CD8-positive, alpha-beta memory T cell (primary cell): ENCODE results near the gene TTC38. TPM values are rescaled to one million over a fixed set of nuclear protein-coding genes. Genes with fewer than 3 reads are reported as not detected.
A peak's percentile ranks its signal among the peaks of the same experiment; 100 is the strongest.

ENCODE experiments used
- CTCF ChIA-PET: fragments of 350-600 bp; sonication (Branson Sonifier 250); formaldehyde crosslinking; loops from one replicate; lab custom pipeline; 2021; ENCODE audit warnings: antibody characterized with exemption; lab: Charles Lee
- POLR2A ChIA-PET: fragments of 350-600 bp; sonication (Branson Sonifier 250); formaldehyde crosslinking; loops from one replicate; lab custom pipeline; 2021; ENCODE audit warnings: antibody characterized with exemption; lab: Charles Lee
- DNase-seq, 5 donors: peaks; one replicate each; pipeline versions ENCODE4 v3.0.0 to v3.0.0-alpha.2; 2020 to 2022; ENCODE audit warnings: mixed read lengths in 1 of 5
- H3K27ac ChIP-seq: one replicate; pipeline ENCODE4 v1.7.0; 2013; ENCODE audit warnings: low read depth, mild to moderate bottlenecking, low read length, moderate library complexity
- H3K27me3 ChIP-seq: 2 replicates; pipeline ENCODE4 v1.7.0; 2013; ENCODE audit warnings: low read length, mild to moderate bottlenecking; ENCODE audit not compliant: insufficient read depth, poor library complexity, severe bottlenecking
- H3K36me3 ChIP-seq: 2 replicates; pipeline ENCODE4 v1.7.0; 2013; ENCODE audit warnings: mild to moderate bottlenecking, low read length, moderate library complexity; ENCODE audit not compliant: insufficient read depth
- H3K4me1 ChIP-seq: 2 replicates; pipeline ENCODE4 v1.7.0; 2013; ENCODE audit warnings: mild to moderate bottlenecking, low read length, moderate library complexity; ENCODE audit not compliant: insufficient read depth
- H3K4me3 ChIP-seq: 2 replicates; pipeline ENCODE4 v1.7.0; 2013; ENCODE audit warnings: mild to moderate bottlenecking, low read length
- H3K9me3 ChIP-seq: 2 replicates; pipeline ENCODE4 v1.7.0; 2013; ENCODE audit warnings: mild to moderate bottlenecking, low read length
- H3K27ac Mint-ChIP-seq, 8 donors: one replicate each; pipeline ENCODE4 v1.8.0; 2020 to 2021; ENCODE audit warnings: mixed read lengths in 8 of 8, mild to moderate bottlenecking in 6 of 8, inconsistent platforms in 3 of 8, moderate library complexity in 3 of 8
- H3K27me3 Mint-ChIP-seq, 2 donors: one replicate each; pipeline ENCODE4 v1.8.0; 2020 to 2021; ENCODE audit warnings: mixed read lengths in 2 of 2, mild to moderate bottlenecking in 1 of 2, moderate library complexity in 1 of 2
- H3K36me3 Mint-ChIP-seq, 3 donors: one replicate each; pipeline ENCODE4 v1.8.0; 2020 to 2021; ENCODE audit warnings: mixed read lengths in 3 of 3, inconsistent platforms in 1 of 3, mild to moderate bottlenecking in 1 of 3
- H3K4me1 Mint-ChIP-seq, 3 donors: one replicate each; pipeline ENCODE4 v1.8.0; 2020 to 2021; ENCODE audit warnings: mixed read lengths in 3 of 3, inconsistent platforms in 1 of 3, mild to moderate bottlenecking in 1 of 3
- H3K4me3 Mint-ChIP-seq, 7 donors: one replicate each; pipeline ENCODE4 v1.8.0; 2020 to 2021; ENCODE audit warnings: mixed read lengths in 7 of 7, mild to moderate bottlenecking in 6 of 7, moderate library complexity in 4 of 7, inconsistent platforms in 2 of 7
- H3K9me3 Mint-ChIP-seq, 5 donors: one replicate each; pipeline ENCODE4 v1.8.0; 2020 to 2022; ENCODE audit warnings: mixed read lengths in 5 of 5, mild to moderate bottlenecking in 3 of 5, moderate library complexity in 2 of 5, inconsistent platforms in 1 of 5
- polyA plus RNA-seq: library from polyadenylated mRNA; unstranded; fragments of 300-500 nt; fragmentation: Illumina TruSeq; gene quantifications from one replicate; pipeline ENCODE4 v1.2.3, GENCODE V29; 2021
- total RNA-seq, 2 experiments: library from RNA; stranded (reverse); gene quantifications; one replicate each; pipeline ENCODE4 v1.2.3, GENCODE V29; 2021

Gene TTC38
- total and polyA plus RNA-seq, 3 experiments from 2014 or later, result 15.6 to 20.0 (median 17.4) TPM

DNA sequence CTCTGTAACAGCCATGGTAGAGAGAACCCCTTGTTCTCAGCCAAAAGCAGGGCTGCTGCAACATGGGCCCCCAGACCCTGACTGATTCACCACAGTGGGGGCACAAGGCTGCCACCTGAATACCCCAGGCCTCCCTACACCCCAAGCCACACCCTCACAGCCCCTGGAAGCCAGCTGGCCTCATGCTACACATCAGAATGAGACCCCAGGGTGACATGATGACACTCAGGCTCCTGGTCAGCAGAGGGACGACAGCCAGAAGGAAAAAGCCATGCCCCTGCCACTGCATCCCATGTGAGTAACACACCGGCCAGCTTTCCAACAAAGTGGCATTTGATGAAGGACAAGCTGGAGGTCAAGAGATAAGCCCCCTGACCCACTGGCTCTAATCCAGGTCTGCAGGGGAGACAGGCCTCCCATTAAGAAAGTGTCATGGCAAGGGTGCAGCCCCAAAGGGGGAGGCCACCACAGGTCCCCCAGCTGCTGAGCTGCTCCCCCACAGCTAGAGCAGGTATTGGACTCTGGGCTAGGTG lies 20.3 kb upstream of the TTC38 start:
- POLR2A ChIA-PET, result no interaction called here

DNA sequence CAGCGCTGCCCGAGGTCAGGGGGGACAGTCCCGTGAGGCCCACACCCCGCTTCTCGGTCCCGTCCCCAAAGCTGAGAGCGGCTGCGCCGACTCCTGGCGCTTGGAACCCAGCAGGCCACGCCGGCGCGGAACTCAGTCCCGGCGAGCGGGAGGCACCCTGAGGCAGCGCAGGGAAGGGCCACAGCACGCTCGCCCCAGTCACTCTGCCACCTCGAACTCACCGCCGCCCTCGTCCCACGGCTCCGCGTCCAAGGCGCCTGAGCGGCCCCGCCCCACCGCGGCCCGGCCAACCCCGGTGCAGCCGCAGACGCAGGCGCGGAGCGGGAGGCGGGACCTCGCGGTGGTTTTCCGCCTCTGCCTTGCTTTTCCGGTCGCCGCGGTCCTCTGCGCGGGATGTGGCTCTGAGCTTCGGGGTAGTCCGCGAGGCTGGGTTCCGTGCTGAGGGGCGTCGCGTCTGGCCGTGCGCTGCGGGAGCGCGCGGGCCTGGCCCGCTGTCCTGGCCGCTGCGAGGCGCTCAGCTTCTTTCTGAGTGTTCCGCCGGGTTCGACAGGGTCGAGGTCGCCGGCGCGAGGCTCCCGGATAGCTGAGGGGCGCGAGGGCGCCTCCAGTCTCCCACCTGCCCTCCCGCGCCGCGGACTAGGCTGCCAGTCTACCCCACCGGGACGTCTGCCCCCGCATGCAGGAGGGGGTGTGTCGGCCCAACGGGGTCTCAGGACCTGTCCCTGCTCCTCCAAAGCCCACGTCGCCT lies 17.6 kb upstream of the TTC38 start, which contains the start of gene CDPF1:
Gene CDPF1, minus strand, starts transcription at position 259 of the 748 bp plus-strand sequence. CDS start 2,009 bp downstream, outside the sequence.
- Mint-ChIP-seq H3K27ac (peak within 1 kb of the TSS; percentile 53 to 92 (median 80)), H3K36me3 (peaks cover 0 to 10% (median 0%) of the 10 kb centered on the region in 3 donors), H3K4me1 (peaks cover 22 to 39% (median 24%) of the 10 kb centered on the region in 3 donors), H3K9me3 (no peaks in the 10 kb centered on the region), H3K4me3 (peak within 1 kb of the TSS; percentile 76 to 89 (median 83)), H3K27me3 (no peaks in the 10 kb centered on the region)
- H3K4me3 ChIP-seq, result peak within 1 kb of the TSS; percentile 66
- peak; percentile 84 to 90 (median 88) for DNase-seq
- H3K4me1 ChIP-seq, result peaks cover 17% of the 10 kb centered on the region
- POLR2A ChIA-PET, result interaction anchor here (0.8 to 1.9 kb wide), 8 partner anchors 13 to 232 kb away, joined by 3 to 12 read pairs (median 4); partner anchors contain the start of genes GTSE1, PKDREJ and TTC38
- CTCF ChIA-PET, result interaction anchor here (0.7 to 3.1 kb wide), 6 partner anchors 9 to 128 kb away, joined by 3 to 12 read pairs (median 4); partner anchors contain the start of genes GTSE1, PKDREJ and TTC38
- H3K27ac ChIP-seq, result peak within 1 kb of the TSS; percentile 67
- no peaks in the 10 kb centered on the region for H3K9me3 ChIP-seq
- no peaks in the 10 kb centered on the region for H3K36me3 ChIP-seq
- no peaks in the 10 kb centered on the region for H3K27me3 ChIP-seq

More for the DNA sequence above, 20.3 kb upstream of the TTC38 start:
- no peaks in the 10 kb centered on the region for H3K9me3 Mint-ChIP-seq
- H3K36me3 Mint-ChIP-seq, result peaks cover 0 to 30% (median 3%) of the 10 kb centered on the region in 3 donors
- CTCF ChIA-PET, result interaction anchor here (1.7 to 3.1 kb wide), 3 partner anchors 49 to 125 kb away, joined by 4 to 9 read pairs (median 4); partner anchors contain the start of gene GTSE1
- H3K36me3 ChIP-seq, result no peaks in the 10 kb centered on the region
- H3K4me1 Mint-ChIP-seq, result peaks cover 19 to 33% (median 24%) of the 10 kb centered on the region in 3 donors
- no peaks in the 10 kb centered on the region for H3K27me3 Mint-ChIP-seq
- no peak overlapping the region for H3K4me3 ChIP-seq
- H3K27me3 ChIP-seq, result no peaks in the 10 kb centered on the region
- H3K4me3 Mint-ChIP-seq, result peak overlapping the region in 3 of 7 donors; percentile 56 to 78 (median 58)
- H3K4me1 ChIP-seq, result peaks cover 17% of the 10 kb centered on the region
- H3K27ac Mint-ChIP-seq, result no peak overlapping the region
- no peak overlapping the region for H3K27ac ChIP-seq
- DNase-seq, result no peak
- H3K9me3 ChIP-seq, result no peaks in the 10 kb centered on the region

DNA sequence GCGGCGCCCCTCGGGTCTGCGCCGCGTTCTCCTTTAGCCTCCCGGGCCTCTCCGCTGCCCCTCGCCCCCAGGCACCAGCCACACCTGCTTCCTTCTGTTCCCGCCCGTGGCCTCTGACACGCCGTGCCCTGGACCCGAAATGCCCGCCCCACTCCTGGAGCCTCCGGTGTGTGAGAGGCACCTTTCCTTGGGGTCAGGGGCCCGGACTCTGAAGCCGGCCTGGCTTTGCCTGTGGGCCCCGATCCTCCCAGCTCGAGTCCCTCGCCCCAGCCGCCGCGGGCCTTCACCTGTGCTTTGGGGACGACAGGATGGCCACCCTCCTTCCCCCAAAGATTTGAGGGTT lies 17.1 kb upstream of the TTC38 start:
- no peak for DNase-seq
- Histone ChIP-seq H3K27me3 (no peaks in the 10 kb centered on the region), H3K9me3 (no peaks in the 10 kb centered on the region), H3K4me3 (peak overlapping the region; percentile 66), H3K36me3 (no peaks in the 10 kb centered on the region), H3K4me1 (peaks cover 17% of the 10 kb centered on the region), H3K27ac (peak overlapping the region; percentile 67)
- Mint-ChIP-seq H3K27ac (peak overlapping the region; percentile 21 to 85 (median 77)), H3K9me3 (no peaks in the 10 kb centered on the region), H3K4me1 (peaks cover 22 to 39% (median 24%) of the 10 kb centered on the region in 3 donors), H3K36me3 (peaks cover 0 to 8% (median 0%) of the 10 kb centered on the region in 3 donors), H3K4me3 (peak overlapping the region; percentile 76 to 87 (median 83)), H3K27me3 (no peaks in the 10 kb centered on the region)
- POLR2A ChIA-PET, result interaction anchor here (0.8 to 1.9 kb wide), 6 partner anchors 12 to 233 kb away, joined by 3 to 12 read pairs (median 4); partner anchors contain the start of genes GTSE1, PKDREJ and TTC38
- CTCF ChIA-PET, result interaction anchor here (0.7 to 1.9 kb wide), 5 partner anchors 9 to 45 kb away, joined by 3 to 12 read pairs (median 4); partner anchors contain the start of genes GTSE1, PKDREJ and TTC38

DNA sequence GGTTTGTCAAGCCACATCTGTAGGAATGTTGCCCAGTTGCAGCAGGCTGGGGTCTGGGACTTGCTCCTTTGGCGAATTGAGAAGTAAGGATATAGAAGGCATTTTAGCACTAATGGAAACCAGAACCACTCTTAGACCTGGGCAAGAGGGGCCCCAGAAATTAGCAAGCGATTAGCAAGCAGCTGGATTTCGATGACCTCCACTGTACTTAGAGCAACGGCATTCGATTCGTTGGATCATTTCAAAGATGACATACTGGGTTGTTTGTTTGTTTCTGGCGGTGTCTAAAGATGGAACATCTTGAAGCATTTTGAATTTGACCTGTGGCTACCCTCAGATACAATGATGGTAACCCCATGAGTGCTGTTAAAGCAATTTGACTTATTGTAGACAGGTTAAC lies 16.5 kb upstream of the TTC38 start:
- Histone ChIP-seq H3K9me3 (no peaks in the 10 kb centered on the region), H3K27me3 (no peaks in the 10 kb centered on the region), H3K4me3 (peak overlapping the region; percentile 66), H3K4me1 (peaks cover 17% of the 10 kb centered on the region), H3K27ac (peak overlapping the region; percentile 67), H3K36me3 (no peaks in the 10 kb centered on the region)
- Mint-ChIP-seq H3K4me3 (peak overlapping the region; percentile 76 to 87 (median 83)), H3K4me1 (peaks cover 22 to 39% (median 24%) of the 10 kb centered on the region in 3 donors), H3K27me3 (no peaks in the 10 kb centered on the region), H3K36me3 (peaks cover 0 to 4% (median 0%) of the 10 kb centered on the region in 3 donors), H3K27ac (peak overlapping the region; percentile 0 to 92 (median 78)), H3K9me3 (no peaks in the 10 kb centered on the region)
- POLR2A ChIA-PET, result interaction anchor here (1.9 kb wide), 1 partner anchor 45 kb away, joined by 12 read pairs; the partner anchor contains the start of gene GTSE1
- CTCF ChIA-PET, result interaction anchor here (1.9 kb wide), 1 partner anchor 45 kb away, joined by 12 read pairs; the partner anchor contains the start of gene GTSE1
- DNase-seq, result no peak

DNA sequence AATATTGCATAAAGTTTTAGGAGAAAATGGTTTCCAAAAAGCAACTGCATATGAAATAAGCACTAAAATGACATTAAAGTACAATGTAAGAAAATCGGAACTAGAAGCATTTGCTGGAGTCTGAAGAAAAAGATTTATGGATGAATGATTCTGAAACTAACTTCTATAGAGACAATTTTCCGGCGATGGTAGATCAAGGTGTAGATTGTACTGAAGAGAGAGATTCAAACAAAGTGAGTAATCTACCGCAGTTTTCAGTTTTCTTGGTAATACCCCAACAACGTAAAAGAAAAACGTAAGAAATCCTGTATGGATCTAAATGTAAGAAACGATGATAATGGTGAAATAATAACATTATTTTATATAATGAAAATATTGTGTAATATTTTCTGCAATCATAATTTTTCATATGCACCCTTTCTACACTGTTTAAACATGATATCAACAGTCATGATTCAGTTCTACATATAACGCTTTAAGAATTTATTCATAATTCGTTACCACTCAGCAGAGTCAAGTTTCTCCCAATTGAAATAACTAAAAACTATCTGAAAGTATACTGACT lies 15.9 kb upstream of the TTC38 start:
- peak overlapping the region in 7 of 8 donors; percentile 15 to 92 (median 81) for H3K27ac Mint-ChIP-seq
- POLR2A ChIA-PET, result no interaction called here
- no peaks in the 10 kb centered on the region for H3K27me3 ChIP-seq
- no peaks in the 10 kb centered on the region for H3K36me3 ChIP-seq
- no peaks in the 10 kb centered on the region for H3K27me3 Mint-ChIP-seq
- peaks cover 17% of the 10 kb centered on the region for H3K4me1 ChIP-seq
- no peaks in the 10 kb centered on the region for H3K9me3 Mint-ChIP-seq
- peaks cover 22 to 39% (median 24%) of the 10 kb centered on the region in 3 donors for H3K4me1 Mint-ChIP-seq
- CTCF ChIA-PET, result interaction anchor here (1.2 kb wide), 1 partner anchor 44 kb away, joined by 4 read pairs; the partner anchor contains the start of gene GTSE1
- H3K27ac ChIP-seq, result no peak overlapping the region
- H3K4me3 ChIP-seq, result no peak overlapping the region
- H3K4me3 Mint-ChIP-seq, result peak overlapping the region; percentile 12 to 87 (median 83)
- no peaks in the 10 kb centered on the region for H3K9me3 ChIP-seq
- no peak for DNase-seq
- H3K36me3 Mint-ChIP-seq, result no peaks in the 10 kb centered on the region

DNA sequence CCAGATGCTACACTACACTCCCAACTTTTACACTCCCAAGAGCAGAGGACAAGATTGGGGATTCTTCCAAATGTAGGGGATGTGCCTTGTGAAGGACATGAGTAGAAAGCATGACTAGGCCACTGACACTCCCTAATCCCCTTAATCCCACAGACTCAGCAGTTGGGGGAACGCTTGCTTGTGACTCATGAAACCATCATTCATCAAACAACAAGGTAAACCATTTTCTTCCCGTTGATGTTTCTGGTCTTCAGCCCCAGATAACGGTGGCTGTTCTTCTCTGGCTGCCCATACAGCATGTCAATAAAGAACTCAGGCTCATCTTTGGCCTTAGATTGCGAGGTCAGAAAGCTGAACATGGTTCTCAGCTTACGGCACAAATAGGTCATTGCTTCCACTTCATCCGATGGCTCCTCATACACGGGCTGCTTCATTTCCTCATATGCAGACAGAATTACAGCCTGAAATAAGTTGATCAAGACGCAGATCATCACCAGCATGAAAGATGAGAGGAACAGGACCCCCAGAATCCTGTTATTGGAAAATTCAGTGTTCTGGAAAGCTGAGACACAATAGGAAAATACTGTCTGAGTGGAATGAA lies 11.3 kb upstream of the TTC38 start:
- Mint-ChIP-seq H3K9me3 (no peaks in the 10 kb centered on the region), H3K4me3 (no peak overlapping the region), H3K36me3 (no peaks in the 10 kb centered on the region), H3K4me1 (peaks cover 7 to 13% (median 8%) of the 10 kb centered on the region in 3 donors), H3K27me3 (peaks cover 10 to 39% of the 10 kb centered on the region in 2 donors), H3K27ac (no peak overlapping the region)
- Histone ChIP-seq H3K4me3 (no peak overlapping the region), H3K36me3 (no peaks in the 10 kb centered on the region), H3K27me3 (peaks cover 15% of the 10 kb centered on the region), H3K4me1 (peaks cover 3% of the 10 kb centered on the region), H3K27ac (no peak overlapping the region), H3K9me3 (no peaks in the 10 kb centered on the region)
- CTCF ChIA-PET, result interaction anchor here (0.9 to 1.3 kb wide), 2 partner anchors 10 to 250 kb away, joined by 3 read pairs; no protein-coding TSS in a partner anchor
- POLR2A ChIA-PET, result no interaction called here
- DNase-seq, result no peak

DNA sequence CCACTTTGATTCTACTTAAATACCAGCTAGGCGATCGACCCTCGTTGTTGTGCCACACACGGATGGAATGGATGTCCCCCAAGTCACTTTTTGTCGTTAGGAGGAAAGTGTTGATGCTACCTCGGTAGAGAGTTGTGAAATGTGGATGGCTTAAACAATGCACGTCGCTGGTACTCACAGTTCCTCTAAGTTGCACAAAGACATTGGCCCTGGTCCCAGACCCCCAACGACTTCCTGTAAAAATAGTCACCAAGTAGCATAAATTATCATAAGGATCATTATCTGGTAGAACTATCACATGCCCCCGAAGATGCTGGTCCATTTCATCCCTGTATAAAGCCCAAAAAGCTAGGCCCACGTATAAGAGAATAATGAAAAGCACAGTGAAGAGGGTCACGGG lies 8.4 kb upstream of the TTC38 start:
- no peaks in the 10 kb centered on the region for H3K36me3 ChIP-seq
- Mint-ChIP-seq H3K27me3 (peaks cover 32 to 61% of the 10 kb centered on the region in 2 donors), H3K9me3 (no peaks in the 10 kb centered on the region), H3K4me1 (peaks cover 0 to 12% (median 0%) of the 10 kb centered on the region in 3 donors), H3K4me3 (no peak overlapping the region), H3K27ac (no peak overlapping the region), H3K36me3 (peaks cover 0 to 6% (median 0%) of the 10 kb centered on the region in 3 donors)
- DNase-seq, result no peak
- H3K27me3 ChIP-seq, result peaks cover 30% of the 10 kb centered on the region
- no peak overlapping the region for H3K27ac ChIP-seq
- ChIA-PET CTCF (no interaction called here), POLR2A (no interaction called here)
- H3K9me3 ChIP-seq, result no peaks in the 10 kb centered on the region
- H3K4me1 ChIP-seq, result no peaks in the 10 kb centered on the region
- H3K4me3 ChIP-seq, result no peak overlapping the region
